Lower lobe of right lung (tissue), 2 donors: ENCODE data around the gene RNLS. TPM values are rescaled to one million over a fixed set of nuclear protein-coding genes. Genes with fewer than 3 reads are reported as not detected.

Experiments used
- ATAC-seq, 2 donors: fragments of 200-7000 bp; cut with Tn5 transposase; one replicate each; pipeline ENCODE4 v1.9.1; 2020 to 2022; ENCODE audit warnings: mild to moderate bottlenecking in 2 of 2, moderate library complexity in 2 of 2
- DNase-seq: peaks from one replicate; pipeline ENCODE4 v3.0.0-alpha.2; 2020
- H3K27ac ChIP-seq: fragments of 200-600 bp; one replicate; pipeline ENCODE4 v1.8.0; 2022
- H3K27me3 ChIP-seq: fragments of 200-600 bp; one replicate; pipeline ENCODE4 v1.8.0; 2022; ENCODE audit warnings: low read depth
- H3K36me3 ChIP-seq: fragments of 200-600 bp; one replicate; pipeline ENCODE4 v1.8.0; 2022; ENCODE audit warnings: mild to moderate bottlenecking
- H3K4me1 ChIP-seq: fragments of 200-600 bp; one replicate; pipeline ENCODE4 v1.8.0; 2022
- H3K4me3 ChIP-seq: fragments of 200-600 bp; one replicate; pipeline ENCODE4 v1.8.0; 2022; ENCODE audit warnings: mild to moderate bottlenecking
- H3K9me3 ChIP-seq: fragments of 200-600 bp; one replicate; pipeline ENCODE4 v1.8.0; 2022
- intact Hi-C: fragments of 100-400 bp; cut with DNase I; formaldehyde crosslinking; loops from one replicate; pipeline ENCODE4 v1.11.0; 2022
- total RNA-seq: library from RNA; stranded (reverse); fragmentation: NEBNext Ultra II Directional; extraction: Animal tissue kit (Norgen Biotek cat#: 25700); gene quantifications from one replicate; pipeline ENCODE4 v1.2.1, GENCODE V29; 2021
- TF ChIP-seq, protein P1 (sequence below): fragments of 200-600 bp; IDR thresholded peaks from one replicate; pipeline ENCODE4 v1.8.0; 2022; ENCODE audit warnings: antibody characterized with exemption, mild to moderate bottlenecking
- donor health status: DM: no; HTN: yes; CAD: no; lungs with severe emphysema.

The RNLS gene
- total RNA-seq, 1 donor from 2014 or later: 9.6 TPM

DNA sequence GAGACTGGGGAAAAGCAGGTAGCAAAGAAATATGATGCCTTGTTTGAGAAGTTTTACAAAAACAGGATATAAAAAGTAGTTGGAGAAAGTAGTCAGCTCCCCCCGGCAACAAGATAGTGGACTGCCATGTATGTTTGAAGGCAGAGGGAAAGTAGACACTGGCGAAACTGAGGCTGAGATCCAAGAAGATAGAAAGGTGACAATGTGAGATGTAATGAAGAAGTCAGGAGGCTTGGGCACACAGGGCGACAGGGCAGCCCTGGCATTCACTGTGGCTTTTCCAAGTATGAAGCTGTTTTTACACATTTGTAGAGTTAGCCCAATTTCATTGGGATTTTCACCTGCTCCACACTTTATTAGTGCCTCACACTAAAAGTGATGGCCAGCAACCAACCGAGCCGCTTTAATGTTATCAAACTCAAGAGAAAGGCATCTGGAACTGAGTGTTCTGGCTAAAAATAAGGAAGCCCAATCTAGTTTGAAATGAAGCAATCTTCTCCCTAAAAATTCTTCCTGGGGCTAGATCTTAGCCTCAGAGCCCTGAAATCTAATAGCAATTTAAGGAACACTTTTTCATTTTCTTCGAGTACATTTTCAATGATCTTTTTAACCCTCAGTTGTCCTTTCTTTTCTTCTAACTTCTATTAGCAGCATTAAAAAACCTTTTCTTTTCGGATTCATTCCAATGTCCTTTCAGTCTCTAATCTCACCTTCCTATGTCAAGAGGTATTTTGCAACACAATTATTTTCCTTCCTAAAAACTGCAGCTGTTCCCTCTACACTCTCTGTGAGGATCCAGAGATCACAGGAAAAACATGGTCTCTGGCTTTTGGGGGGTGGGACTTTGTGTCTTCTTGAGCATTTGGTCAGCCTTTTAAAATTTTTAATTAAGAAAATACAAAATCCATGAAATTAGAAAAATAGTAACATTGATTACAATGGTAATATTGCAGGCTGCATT lies 108.0 kb downstream of the RNLS start:
- Histone ChIP-seq H3K36me3 (no peaks in the 10 kb centered on the region), H3K27me3 (no peaks in the 10 kb centered on the region), H3K27ac (peak overlapping the region; percentile 46), H3K4me3 (no peak overlapping the region), H3K4me1 (peaks cover 16% of the 10 kb centered on the region), H3K9me3 (no peaks in the 10 kb centered on the region)
- ATAC-seq (peak; percentile 55 to 57), DNase-seq (peak; percentile 39)
- intact Hi-C loops: no loop called here
- TF ChIP-seq, protein P1, sequence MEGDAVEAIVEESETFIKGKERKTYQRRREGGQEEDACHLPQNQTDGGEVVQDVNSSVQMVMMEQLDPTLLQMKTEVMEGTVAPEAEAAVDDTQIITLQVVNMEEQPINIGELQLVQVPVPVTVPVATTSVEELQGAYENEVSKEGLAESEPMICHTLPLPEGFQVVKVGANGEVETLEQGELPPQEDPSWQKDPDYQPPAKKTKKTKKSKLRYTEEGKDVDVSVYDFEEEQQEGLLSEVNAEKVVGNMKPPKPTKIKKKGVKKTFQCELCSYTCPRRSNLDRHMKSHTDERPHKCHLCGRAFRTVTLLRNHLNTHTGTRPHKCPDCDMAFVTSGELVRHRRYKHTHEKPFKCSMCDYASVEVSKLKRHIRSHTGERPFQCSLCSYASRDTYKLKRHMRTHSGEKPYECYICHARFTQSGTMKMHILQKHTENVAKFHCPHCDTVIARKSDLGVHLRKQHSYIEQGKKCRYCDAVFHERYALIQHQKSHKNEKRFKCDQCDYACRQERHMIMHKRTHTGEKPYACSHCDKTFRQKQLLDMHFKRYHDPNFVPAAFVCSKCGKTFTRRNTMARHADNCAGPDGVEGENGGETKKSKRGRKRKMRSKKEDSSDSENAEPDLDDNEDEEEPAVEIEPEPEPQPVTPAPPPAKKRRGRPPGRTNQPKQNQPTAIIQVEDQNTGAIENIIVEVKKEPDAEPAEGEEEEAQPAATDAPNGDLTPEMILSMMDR: no peak

DNA sequence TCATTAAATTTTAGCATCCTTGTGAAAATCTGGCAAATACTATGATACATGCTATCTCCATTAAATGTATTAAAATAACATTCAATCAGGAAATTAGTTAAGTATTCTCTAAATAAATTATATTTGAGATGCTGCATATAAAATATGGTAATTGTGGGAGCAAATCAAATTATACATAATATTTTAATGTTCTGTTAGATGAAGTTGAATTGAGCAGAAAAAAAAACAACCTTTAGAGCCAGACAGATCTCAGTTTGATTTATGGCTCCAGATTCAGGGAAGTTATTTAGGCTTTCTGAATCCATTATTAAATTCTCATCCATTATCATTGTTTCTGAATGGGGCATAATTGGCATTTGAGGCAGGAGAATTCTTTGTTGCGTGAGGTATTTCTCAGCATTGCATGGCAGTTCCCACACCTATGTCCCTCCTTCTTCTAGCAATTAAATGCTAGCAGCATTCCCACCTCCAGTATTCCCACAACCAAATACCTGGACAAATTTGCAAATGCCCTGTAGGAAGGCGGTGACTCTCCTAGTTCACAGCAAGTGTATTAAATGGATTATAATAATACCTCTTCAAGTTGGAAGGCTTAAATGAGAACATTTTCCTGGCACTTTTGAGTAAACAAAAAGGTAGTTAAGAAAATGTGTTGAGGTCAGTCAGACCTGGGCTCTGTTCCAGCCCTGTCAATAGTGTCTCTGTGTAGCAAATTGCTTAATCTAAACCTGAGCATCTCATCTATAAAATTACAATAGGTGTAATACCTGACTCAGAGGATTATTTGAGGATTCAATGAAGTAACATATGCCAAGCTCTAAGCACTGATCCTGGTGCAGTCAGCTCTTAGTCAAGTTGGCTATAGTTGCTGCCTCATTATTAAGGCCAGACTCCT lies 108.9 kb downstream of the RNLS start:
- no peaks in the 10 kb centered on the region for H3K9me3 ChIP-seq
- H3K27me3 ChIP-seq: no peaks in the 10 kb centered on the region
- H3K4me3 ChIP-seq: no peak overlapping the region
- TF ChIP-seq, protein P1: no peak
- DNase-seq (peak; percentile 51), ATAC-seq (peak; percentile 78 to 91)
- H3K36me3 ChIP-seq: no peaks in the 10 kb centered on the region
- intact Hi-C loops: no loop called here
- H3K4me1 ChIP-seq: peaks cover 16% of the 10 kb centered on the region
- H3K27ac ChIP-seq: peak overlapping the region; percentile 46

GRCh38 chr10:88472540-88472939 lies 110.6 kb downstream of the RNLS start:
- Histone ChIP-seq H3K27me3 (no peaks in the 10 kb centered on the region), H3K36me3 (no peaks in the 10 kb centered on the region), H3K9me3 (no peaks in the 10 kb centered on the region), H3K4me3 (no peak overlapping the region), H3K27ac (no peak overlapping the region), H3K4me1 (peaks cover 16% of the 10 kb centered on the region)
- TF ChIP-seq, protein P1: peak; percentile 21
- peak; percentile 35 for DNase-seq
- peak; percentile 47 to 75 for ATAC-seq
- intact Hi-C loops: no loop called here

- TF ChIP-seq, protein P1: no peak
- intact Hi-C loops: no loop called here
- Histone ChIP-seq H3K36me3 (no peaks in the 10 kb centered on the region), H3K4me1 (peaks cover 16% of the 10 kb centered on the region), H3K9me3 (no peaks in the 10 kb centered on the region), H3K4me3 (no peak overlapping the region), H3K27me3 (no peaks in the 10 kb centered on the region), H3K27ac (no peak overlapping the region)
- ATAC-seq: no peak
- no peak for DNase-seq
Observed at GRCh38 chr10:88471899-88472298, 111.2 kb downstream of the RNLS start.

DNA sequence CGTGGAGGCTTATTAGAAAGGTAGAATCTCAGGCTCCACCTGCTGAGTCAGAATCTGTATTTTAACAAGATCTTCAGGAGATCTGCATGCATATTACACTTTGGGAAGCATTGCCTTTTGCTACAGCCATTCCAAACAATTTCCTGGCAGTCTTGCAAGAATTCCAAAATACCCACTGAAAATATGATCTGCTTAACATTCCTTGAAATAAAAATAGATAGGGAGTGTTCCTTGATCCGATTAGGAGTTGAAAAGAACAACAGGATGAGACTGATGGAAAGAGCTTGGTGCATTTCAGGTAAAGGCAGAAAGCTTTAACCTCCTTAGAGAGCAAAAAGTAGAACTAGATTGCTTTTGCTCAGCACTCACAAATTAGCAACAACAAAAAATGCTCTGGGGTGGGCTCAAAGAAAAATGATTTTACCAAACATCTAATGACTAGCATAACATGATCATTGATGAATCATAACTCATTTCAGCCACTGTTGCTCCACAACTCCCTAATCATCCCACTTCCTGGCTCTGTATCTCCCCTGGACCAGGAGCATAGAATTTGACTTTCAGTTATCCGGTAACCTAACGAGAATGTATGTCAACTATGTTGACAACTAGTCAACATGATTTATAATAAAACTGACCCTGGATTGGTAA lies 115.2 kb downstream of the RNLS start:
- Histone ChIP-seq H3K9me3 (no peaks in the 10 kb centered on the region), H3K27ac (no peak overlapping the region), H3K4me1 (no peaks in the 10 kb centered on the region), H3K27me3 (no peaks in the 10 kb centered on the region), H3K36me3 (no peaks in the 10 kb centered on the region), H3K4me3 (no peak overlapping the region)
- TF ChIP-seq, protein P1: no peak
- intact Hi-C loops: no loop called here
- no peak for ATAC-seq
- no peak for DNase-seq
